Activated naive CD4-positive, alpha-beta T cell (primary cell): ENCODE measurements around the gene COL15A1.

Source experiments
- DNase-seq, 4 experiments: peaks; one replicate each; lab custom pipeline; 2025; lab: John Stamatoyannopoulos, UW

Gene COL15A1

GRCh38 chr9:99015448-99015847 lies 71.7 kb downstream of the COL15A1 start:
- DNase-seq: no peak

- DNase-seq: no peak
Measured at GRCh38 chr9:99015890-99016289, 72.2 kb downstream of the COL15A1 start.

GRCh38 chr9:99016681-99017387 lies 73.1 kb downstream of the COL15A1 start:
- no peak for DNase-seq

- no peak for DNase-seq
Measured at GRCh38 chr9:99018653-99019052, 74.9 kb downstream of the COL15A1 start.

- DNase-seq: no peak
Measured at GRCh38 chr9:99019510-99020331, 76.0 kb downstream of the COL15A1 start.

GRCh38 chr9:99020786-99021436 lies 77.2 kb downstream of the COL15A1 start:
- DNase-seq: no peak

GRCh38 chr9:99021512-99021911 lies 77.8 kb downstream of the COL15A1 start:
- DNase-seq: no peak

- DNase-seq: no peak
Measured at GRCh38 chr9:99023231-99023630, 79.5 kb downstream of the COL15A1 start.

- no peak for DNase-seq
Measured at GRCh38 chr9:99023831-99024230, 80.1 kb downstream of the COL15A1 start.

- DNase-seq: no peak
Measured at GRCh38 chr9:99024959-99025358, 81.3 kb downstream of the COL15A1 start.

GRCh38 chr9:99025616-99026270 lies 82.0 kb downstream of the COL15A1 start:
- DNase-seq: no peak

GRCh38 chr9:99026271-99026955 lies 82.7 kb downstream of the COL15A1 start:
- no peak for DNase-seq

- no peak for DNase-seq
Measured at GRCh38 chr9:99026956-99027298, 83.2 kb downstream of the COL15A1 start.

GRCh38 chr9:99027443-99027842 lies 83.7 kb downstream of the COL15A1 start:
- DNase-seq: no peak

GRCh38 chr9:99029083-99029645 lies 85.5 kb downstream of the COL15A1 start:
- no peak for DNase-seq

GRCh38 chr9:99030092-99030511 lies 86.4 kb downstream of the COL15A1 start:
- DNase-seq: no peak

- DNase-seq: no peak
Measured at GRCh38 chr9:99030610-99031109, 87.0 kb downstream of the COL15A1 start.

- no peak for DNase-seq
Measured at GRCh38 chr9:99031319-99031718, 87.6 kb downstream of the COL15A1 start.

- DNase-seq: no peak
Measured at GRCh38 chr9:99031994-99032393, 88.3 kb downstream of the COL15A1 start.

- DNase-seq: no peak
Measured at GRCh38 chr9:99034149-99034548, 90.4 kb downstream of the COL15A1 start.

- DNase-seq: no peak
Measured at GRCh38 chr9:99035313-99035712, 91.6 kb downstream of the COL15A1 start.
